GM12878 (cell line): Measurements from ENCODE around the gene HSCB. TPM values are rescaled to one million over a fixed set of nuclear protein-coding genes. Genes with fewer than 3 reads are reported as not detected.

Experiments
- ATAC-seq: fragments of 200-7000 bp; cut with Tn5 transposase; 3 replicates; pipeline ENCODE4 v1.9.1; 2020; ENCODE audit warnings: mild to moderate bottlenecking, moderate library complexity
- BruUV-seq: library from RNA; stranded (reverse); fragments of 400-500 nt; replicated peaks from 2 replicates; lab custom pipeline; 2021; lab: Mats Ljungman, UMichigan
- CTCF ChIA-PET: fragments of 300-600 bp; sonication (Branson Sonifier 250); formaldehyde crosslinking; extraction: SDS; loops from one replicate; lab custom pipeline; 2021; ENCODE audit warnings: inconsistent platforms; lab: Yijun Ruan, JAX
- POLR2A ChIA-PET: fragments of 350-600 bp; formaldehyde crosslinking; extraction: SDS; loops from one replicate; lab custom pipeline; 2021; ENCODE audit warnings: inconsistent platforms; lab: Charles Lee
- RAD21 ChIA-PET: fragments of 300-600 bp; sonication (Branson Sonifier 250); formaldehyde crosslinking; loops from one replicate; lab custom pipeline; 2023; ENCODE audit warnings: antibody characterized with exemption; ENCODE audit not compliant: unreplicated experiment; lab: Charles Lee
- SMC1A ChIA-PET: fragments of 300-600 bp; sonication (Branson Sonifier 250); formaldehyde crosslinking; loops from one replicate; lab custom pipeline; 2023; ENCODE audit not compliant: unreplicated experiment, uncharacterized antibody; lab: Charles Lee
- DNase-seq: peaks from one replicate; pipeline ENCODE4 v3.0.0-alpha.2; 2011; ENCODE audit warnings: low read depth, low spot score
- FAIRE-seq: peaks from 3 replicates; lab custom pipeline; 2011; peaks lifted over from hg19 to GRCh38; lab: Jason Lieb, UNC
- H2AFZ ChIP-seq: 2 replicates; pipeline ENCODE4 v1.6.0; 2011; ENCODE audit warnings: low read depth, low read length, control low read depth; ENCODE audit not compliant: control insufficient read depth
- H3K27ac ChIP-seq: 2 replicates; pipeline ENCODE4 v1.5.1; 2011; ENCODE audit warnings: control low read depth; ENCODE audit not compliant: control insufficient read depth, insufficient read depth
- H3K27me3 ChIP-seq, 2 experiments: replicated peaks in 1 of 2; 2 replicates each; pipeline versions ENCODE4 v1.6.0 to v1.6.1; 2011; ENCODE audit warnings: low read length in 1 of 2; ENCODE audit not compliant: control insufficient read depth in 2 of 2, insufficient read depth in 2 of 2
- H3K36me3 ChIP-seq, 2 experiments: 2 replicates each; pipeline ENCODE4 v1.5.1; 2011; ENCODE audit warnings: low read length in 1 of 2; ENCODE audit not compliant: control insufficient read depth in 2 of 2, insufficient read depth in 2 of 2
- H3K4me1 ChIP-seq: 2 replicates; pipeline ENCODE4 v1.6.1; 2011; ENCODE audit warnings: mild to moderate bottlenecking, low read length, moderate library complexity, mixed read lengths; ENCODE audit not compliant: control insufficient read depth, insufficient read depth
- H3K4me2 ChIP-seq: 2 replicates; pipeline ENCODE4 v1.6.0; 2011; ENCODE audit warnings: control low read depth; ENCODE audit not compliant: control insufficient read depth, insufficient read depth
- H3K4me3 ChIP-seq: fragments of 200-600 bp; sonication (generic); 2 replicates; pipeline ENCODE4 v1.5.1; 2016
- H3K79me2 ChIP-seq: 2 replicates; pipeline ENCODE4 v1.6.0; 2011; ENCODE audit warnings: low read length; ENCODE audit not compliant: control insufficient read depth, insufficient read depth
- H3K9ac ChIP-seq: 2 replicates; pipeline ENCODE4 v1.8.0; 2011; ENCODE audit warnings: low read length, control low read depth, mixed read lengths; ENCODE audit not compliant: control insufficient read depth, insufficient read depth
- H3K9me3 ChIP-seq: replicated peaks from 3 replicates; pipeline ENCODE4 v1.5.1; 2011; ENCODE audit warnings: mild to moderate bottlenecking, low read length; ENCODE audit not compliant: control insufficient read depth, insufficient read depth
- H4K20me1 ChIP-seq: 2 replicates; pipeline ENCODE4 v1.6.0; 2011; ENCODE audit not compliant: control insufficient read depth, insufficient read depth
- CHD4 ChIP-seq: fragments of 200-600 bp; sonication (generic); IDR thresholded peaks from 2 replicates; pipeline ENCODE4 v1.6.1; 2016; ENCODE audit warnings: mild to moderate bottlenecking
- EGR1 ChIP-seq, 2 experiments: IDR thresholded peaks; 1 replicate in 1 of 2; 2 replicates in 1 of 2; pipeline ENCODE4 v1.6.1; 2011 to 2012; ENCODE audit warnings: low read depth in 2 of 2, low read length in 2 of 2, borderline replicate concordance in 1 of 2, mild to moderate bottlenecking in 1 of 2, moderate library complexity in 1 of 2
- GATAD2B ChIP-seq: fragments of 450-650 bp; conservative IDR thresholded peaks from 2 replicates; pipeline ENCODE4 v1.6.1; 2017; ENCODE audit warnings: low read depth, mild to moderate bottlenecking, moderate library complexity
- MYB ChIP-seq: fragments of 150-350 bp; IDR thresholded peaks from 2 replicates; pipeline ENCODE4 v1.6.1; 2014; ENCODE audit warnings: mild to moderate bottlenecking, low read depth, low read length, borderline replicate concordance
- NR2C2 ChIP-seq: IDR thresholded peaks from 2 replicates; pipeline ENCODE4 v1.6.1; 2011; ENCODE audit warnings: borderline replicate concordance, low read depth; ENCODE audit not compliant: control insufficient read depth, insufficient read length
- NR2F1 ChIP-seq: fragments of 450-650 bp; conservative IDR thresholded peaks from 2 replicates; pipeline ENCODE4 v1.6.1; 2017; ENCODE audit warnings: mild to moderate bottlenecking
- RFX5 ChIP-seq: IDR thresholded peaks from 2 replicates; pipeline ENCODE4 v1.6.1; 2011; ENCODE audit warnings: low read depth, low read length, improper control_type of control experiment
- SUZ12 ChIP-seq: fragments of 200-600 bp; sonication (generic); IDR thresholded peaks from one replicate; pipeline ENCODE4 v1.6.1; 2018; ENCODE audit warnings: antibody characterized with exemption, mild to moderate bottlenecking; ENCODE audit not compliant: unreplicated experiment
- ZNF24 ChIP-seq: fragments of 450-650 bp; IDR thresholded peaks from 2 replicates; pipeline ENCODE4 v1.6.1; 2017; ENCODE audit warnings: antibody characterized with exemption, mild to moderate bottlenecking
- WGBS: methylation state at CpG from one replicate; pipeline ENCODE4 v1.1.6; 2016; ENCODE audit warnings: low lambda C conversion rate; ENCODE audit not compliant: insufficient replicate concordance, insufficient coverage; ENCODE audit errors: missing lambda C conversion rate; 5-methylcytosine and 5-hydroxymethylcytosine counted together
- in situ Hi-C: fragments of 300-500 bp; cut with MboI; formaldehyde crosslinking; loops from 9 replicates; pipeline ENCODE4 v1.14.3; 2018; ENCODE audit warnings: mixed read lengths
- intact Hi-C: fragments of 100-400 bp; cut with micrococcal nuclease; formaldehyde crosslinking; loops from one replicate; pipeline ENCODE4 v1.14.2; 2022; ENCODE audit not compliant: unreplicated experiment
- polyA plus RNA-seq, 11 experiments: library from polyadenylated mRNA; depleted of rRNA in 4 of 11; unstranded in 6 of 11; stranded (reverse) in 5 of 11; fragments of >200 nt; fragmentation: Nextera tagmentation in 4 of 11; fragmentation: Illumina TruSeq in 1 of 11; extraction: Ambion mirVana in 4 of 11; extraction: Trizol in 1 of 11; gene quantifications; 1 replicate in 1 of 11; 2 replicates in 10 of 11; pipeline versions ENCODE4 v1.2.1 to v1.2.3, GENCODE V29; 2011 to 2016; ENCODE audit warnings: inconsistent platforms in 2 of 11, missing spikeins in 2 of 11, low read depth in 1 of 11
- total RNA-seq, 4 experiments: library from RNA; depleted of rRNA in 3 of 4; stranded (reverse); fragments of >200 nt in 3 of 4; fragmentation: Illumina TruSeq in 1 of 4; extraction: Trizol in 1 of 4; gene quantifications; 2 replicates each; pipeline versions ENCODE4 v1.2.1 to v1.2.3, GENCODE V29; 2013 to 2021
- TF ChIP-seq, protein P1 (sequence below): fragments of 450-650 bp; IDR thresholded peaks from 2 replicates; pipeline ENCODE4 v1.6.1; 2017; ENCODE audit warnings: mild to moderate bottlenecking, low read depth, inconsistent platforms; ENCODE audit not compliant: poor library complexity, severe bottlenecking
- TF ChIP-seq, protein P2 (sequence below): fragments of 150-350 bp; IDR thresholded peaks from 2 replicates; pipeline ENCODE4 v1.6.1; 2016; ENCODE audit warnings: low read depth, low read length
- TF ChIP-seq, protein P3 (sequence below): fragments of 450-650 bp; conservative IDR thresholded peaks from 2 replicates; pipeline ENCODE4 v1.6.1; 2017; ENCODE audit warnings: mild to moderate bottlenecking, moderate library complexity
- TF ChIP-seq, protein P4 (sequence below): IDR thresholded peaks from 2 replicates; pipeline ENCODE4 v1.6.1; 2011; ENCODE audit warnings: low read depth, low read length, improper control_type of control experiment, borderline replicate concordance

HSCB gene
- total and polyA plus RNA-seq, 10 of the 15 experiments (the other 5 are each of a cell fraction or from before 2014, with no cell fraction given) = 10.6 to 28.4 (median 20.8) TPM

DNA sequence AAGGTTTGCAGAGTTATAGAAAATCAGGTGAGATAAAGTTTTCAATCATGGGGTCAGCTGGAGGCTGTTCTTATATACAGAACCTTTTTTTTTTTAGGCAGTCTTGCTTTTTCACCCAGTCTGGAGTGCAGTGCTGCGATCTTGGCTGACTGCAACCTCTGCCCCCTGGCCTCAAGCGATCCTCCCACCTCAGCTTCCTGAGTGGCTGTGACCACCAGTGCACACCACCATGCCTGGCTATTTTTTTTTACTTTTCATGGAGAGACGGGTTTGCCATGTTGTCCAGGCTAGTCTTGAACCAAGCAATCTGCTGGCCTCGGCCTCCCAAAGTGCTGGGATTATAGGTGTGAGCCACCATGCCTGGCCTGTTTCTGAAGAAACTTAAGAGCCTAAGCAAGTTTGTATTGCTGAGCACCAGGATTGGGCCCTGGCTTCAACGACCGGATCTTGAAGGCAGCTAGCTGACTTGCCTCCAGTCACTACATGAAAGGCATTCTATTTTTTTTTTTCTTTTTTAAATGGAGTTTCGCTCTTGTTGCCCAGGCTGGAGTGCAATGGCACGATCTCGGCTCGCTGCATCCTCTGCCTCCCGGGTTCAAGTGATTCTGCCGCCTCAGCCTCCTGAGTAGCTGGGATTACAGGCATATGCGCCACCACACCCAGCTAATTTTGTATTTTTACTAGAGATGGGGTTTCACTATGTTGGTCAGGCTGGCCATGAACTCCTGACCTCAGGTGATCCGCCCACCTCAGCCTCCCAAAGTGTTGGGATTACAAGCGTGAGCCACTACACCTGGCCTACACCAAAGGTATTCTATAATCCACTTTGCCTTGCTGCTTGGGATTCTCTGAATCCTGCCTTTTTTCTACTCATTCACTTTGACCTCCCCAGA lies 50.9 kb downstream of the HSCB start:
- CTCF ChIA-PET = interaction anchor here (0.7 to 10.4 kb wide), 6 partner anchors 19 to 192 kb away, joined by 3 to 126 read pairs (median 23); partner anchors contain the start of gene CCDC117
- H3K27ac ChIP-seq = peak overlapping the region; percentile 54
- H3K36me3 ChIP-seq = peaks cover 8 to 26% of the 10 kb centered on the region in 2 experiments
- intact Hi-C loops = loop anchor here (5.0 to 10.0 kb wide), 2 partner anchors 50 to 118 kb away; partner anchors contain the start of genes CHEK2, HSCB and TTC28
- H3K9me3 ChIP-seq = no peaks in the 10 kb centered on the region
- H3K79me2 ChIP-seq = peaks cover 28% of the 10 kb centered on the region
- FAIRE-seq (no peak), ATAC-seq (peak; percentile 65), DNase-seq (no peak)
- POLR2A ChIA-PET = interaction anchor here (0.6 to 5.7 kb wide), 6 partner anchors 8 to 385 kb away, joined by 3 to 31 read pairs (median 4); partner anchors contain the start of gene XBP1
- BruUV-seq = no TSS peak
- no peak overlapping the region for H3K9ac ChIP-seq
- no peaks in the 10 kb centered on the region for H3K27me3 ChIP-seq
- RAD21 ChIA-PET = interaction anchor here (1.3 to 7.6 kb wide), 5 partner anchors 8 to 35 kb away, joined by 3 to 69 read pairs (median 6); partner anchors contain the start of gene XBP1
- peak overlapping the region; percentile 40 for H3K4me2 ChIP-seq
- SMC1A ChIA-PET = interaction anchor here (0.7 to 10.7 kb wide), 8 partner anchors 20 to 191 kb away, joined by 3 to 95 read pairs (median 5); no protein-coding TSS in a partner anchor
- peaks cover 50% of the 10 kb centered on the region for H3K4me1 ChIP-seq
- H2AFZ ChIP-seq = no peak overlapping the region
- in situ Hi-C loops = no loop called here
- no peaks in the 10 kb centered on the region for H4K20me1 ChIP-seq
- WGBS = 17% methylated on average over 15 of the region's 15 CpGs
- peak overlapping the region; percentile 7; the same call in 1 of the 2 replicates for H3K4me3 ChIP-seq
- TF ChIP-seq, protein P1, sequence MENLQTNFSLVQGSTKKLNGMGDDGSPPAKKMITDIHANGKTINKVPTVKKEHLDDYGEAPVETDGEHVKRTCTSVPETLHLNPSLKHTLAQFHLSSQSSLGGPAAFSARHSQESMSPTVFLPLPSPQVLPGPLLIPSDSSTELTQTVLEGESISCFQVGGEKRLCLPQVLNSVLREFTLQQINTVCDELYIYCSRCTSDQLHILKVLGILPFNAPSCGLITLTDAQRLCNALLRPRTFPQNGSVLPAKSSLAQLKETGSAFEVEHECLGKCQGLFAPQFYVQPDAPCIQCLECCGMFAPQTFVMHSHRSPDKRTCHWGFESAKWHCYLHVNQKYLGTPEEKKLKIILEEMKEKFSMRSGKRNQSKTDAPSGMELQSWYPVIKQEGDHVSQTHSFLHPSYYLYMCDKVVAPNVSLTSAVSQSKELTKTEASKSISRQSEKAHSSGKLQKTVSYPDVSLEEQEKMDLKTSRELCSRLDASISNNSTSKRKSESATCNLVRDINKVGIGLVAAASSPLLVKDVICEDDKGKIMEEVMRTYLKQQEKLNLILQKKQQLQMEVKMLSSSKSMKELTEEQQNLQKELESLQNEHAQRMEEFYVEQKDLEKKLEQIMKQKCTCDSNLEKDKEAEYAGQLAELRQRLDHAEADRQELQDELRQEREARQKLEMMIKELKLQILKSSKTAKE = no peak
- TF ChIP-seq, protein P2, sequence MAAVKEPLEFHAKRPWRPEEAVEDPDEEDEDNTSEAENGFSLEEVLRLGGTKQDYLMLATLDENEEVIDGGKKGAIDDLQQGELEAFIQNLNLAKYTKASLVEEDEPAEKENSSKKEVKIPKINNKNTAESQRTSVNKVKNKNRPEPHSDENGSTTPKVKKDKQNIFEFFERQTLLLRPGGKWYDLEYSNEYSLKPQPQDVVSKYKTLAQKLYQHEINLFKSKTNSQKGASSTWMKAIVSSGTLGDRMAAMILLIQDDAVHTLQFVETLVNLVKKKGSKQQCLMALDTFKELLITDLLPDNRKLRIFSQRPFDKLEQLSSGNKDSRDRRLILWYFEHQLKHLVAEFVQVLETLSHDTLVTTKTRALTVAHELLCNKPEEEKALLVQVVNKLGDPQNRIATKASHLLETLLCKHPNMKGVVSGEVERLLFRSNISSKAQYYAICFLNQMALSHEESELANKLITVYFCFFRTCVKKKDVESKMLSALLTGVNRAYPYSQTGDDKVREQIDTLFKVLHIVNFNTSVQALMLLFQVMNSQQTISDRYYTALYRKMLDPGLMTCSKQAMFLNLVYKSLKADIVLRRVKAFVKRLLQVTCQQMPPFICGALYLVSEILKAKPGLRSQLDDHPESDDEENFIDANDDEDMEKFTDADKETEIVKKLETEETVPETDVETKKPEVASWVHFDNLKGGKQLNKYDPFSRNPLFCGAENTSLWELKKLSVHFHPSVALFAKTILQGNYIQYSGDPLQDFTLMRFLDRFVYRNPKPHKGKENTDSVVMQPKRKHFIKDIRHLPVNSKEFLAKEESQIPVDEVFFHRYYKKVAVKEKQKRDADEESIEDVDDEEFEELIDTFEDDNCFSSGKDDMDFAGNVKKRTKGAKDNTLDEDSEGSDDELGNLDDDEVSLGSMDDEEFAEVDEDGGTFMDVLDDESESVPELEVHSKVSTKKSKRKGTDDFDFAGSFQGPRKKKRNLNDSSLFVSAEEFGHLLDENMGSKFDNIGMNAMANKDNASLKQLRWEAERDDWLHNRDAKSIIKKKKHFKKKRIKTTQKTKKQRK = no peak
- no peak for TF ChIP-seq CHD4
- TF ChIP-seq, protein P3, sequence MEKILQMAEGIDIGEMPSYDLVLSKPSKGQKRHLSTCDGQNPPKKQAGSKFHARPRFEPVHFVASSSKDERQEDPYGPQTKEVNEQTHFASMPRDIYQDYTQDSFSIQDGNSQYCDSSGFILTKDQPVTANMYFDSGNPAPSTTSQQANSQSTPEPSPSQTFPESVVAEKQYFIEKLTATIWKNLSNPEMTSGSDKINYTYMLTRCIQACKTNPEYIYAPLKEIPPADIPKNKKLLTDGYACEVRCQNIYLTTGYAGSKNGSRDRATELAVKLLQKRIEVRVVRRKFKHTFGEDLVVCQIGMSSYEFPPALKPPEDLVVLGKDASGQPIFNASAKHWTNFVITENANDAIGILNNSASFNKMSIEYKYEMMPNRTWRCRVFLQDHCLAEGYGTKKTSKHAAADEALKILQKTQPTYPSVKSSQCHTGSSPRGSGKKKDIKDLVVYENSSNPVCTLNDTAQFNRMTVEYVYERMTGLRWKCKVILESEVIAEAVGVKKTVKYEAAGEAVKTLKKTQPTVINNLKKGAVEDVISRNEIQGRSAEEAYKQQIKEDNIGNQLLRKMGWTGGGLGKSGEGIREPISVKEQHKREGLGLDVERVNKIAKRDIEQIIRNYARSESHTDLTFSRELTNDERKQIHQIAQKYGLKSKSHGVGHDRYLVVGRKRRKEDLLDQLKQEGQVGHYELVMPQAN = no peak
- TF ChIP-seq GATAD2B = no peak
- TF ChIP-seq RFX5 = no peak
- TF ChIP-seq NR2C2 = no peak
- TF ChIP-seq ZNF24 = no peak
- TF ChIP-seq, protein P4, sequence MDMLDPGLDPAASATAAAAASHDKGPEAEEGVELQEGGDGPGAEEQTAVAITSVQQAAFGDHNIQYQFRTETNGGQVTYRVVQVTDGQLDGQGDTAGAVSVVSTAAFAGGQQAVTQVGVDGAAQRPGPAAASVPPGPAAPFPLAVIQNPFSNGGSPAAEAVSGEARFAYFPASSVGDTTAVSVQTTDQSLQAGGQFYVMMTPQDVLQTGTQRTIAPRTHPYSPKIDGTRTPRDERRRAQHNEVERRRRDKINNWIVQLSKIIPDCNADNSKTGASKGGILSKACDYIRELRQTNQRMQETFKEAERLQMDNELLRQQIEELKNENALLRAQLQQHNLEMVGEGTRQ = no peak
- TF ChIP-seq NR2F1 = peak; percentile 21
- TF ChIP-seq SUZ12 = no peak
- TF ChIP-seq EGR1 (IDR thresholded peaks at IDR 0.05; ENCODE audit: borderline replicate concordance in 1 of 2, low read depth in 2 of 2, low read length in 2 of 2) = no peak
- no peak for TF ChIP-seq MYB
